Ishikawa (cell line): ENCODE measurements around the gene LRRC1.

Source experiments
- CEBPB ChIP-seq: IDR thresholded peaks from 2 replicates; pipeline ENCODE4 v1.6.1; 2012
- CREB1 ChIP-seq: IDR thresholded peaks from 2 replicates; pipeline ENCODE4 v1.6.1; 2012; ENCODE audit warnings: low read depth
- EGR1 ChIP-seq: IDR thresholded peaks from 2 replicates; pipeline ENCODE4 v1.6.1; 2012
- EP300 ChIP-seq: IDR thresholded peaks from 2 replicates; pipeline ENCODE4 v1.6.1; 2012; ENCODE audit warnings: borderline replicate concordance
- FOXM1 ChIP-seq: IDR thresholded peaks from 2 replicates; pipeline ENCODE4 v1.6.1; 2012; ENCODE audit warnings: low read depth, borderline replicate concordance
- MAX ChIP-seq: IDR thresholded peaks from 2 replicates; pipeline ENCODE4 v1.6.1; 2012
- NFIC ChIP-seq: IDR thresholded peaks from 2 replicates; pipeline ENCODE4 v1.6.1; 2012
- RAD21 ChIP-seq: IDR thresholded peaks from 2 replicates; pipeline ENCODE4 v1.6.1; 2012; ENCODE audit warnings: low read depth
- REST ChIP-seq: IDR thresholded peaks from 2 replicates; pipeline ENCODE4 v1.6.1; 2012; ENCODE audit warnings: low read depth, mild to moderate bottlenecking
- TCF12 ChIP-seq: IDR thresholded peaks from 2 replicates; pipeline ENCODE4 v1.6.1; 2012; ENCODE audit warnings: low read depth
- USF1 ChIP-seq: IDR thresholded peaks from 2 replicates; pipeline ENCODE4 v1.6.1; 2012
- YY1 ChIP-seq: IDR thresholded peaks from 2 replicates; pipeline ENCODE4 v1.6.1; 2012; ENCODE audit warnings: low read depth
- ZBTB7A ChIP-seq: IDR thresholded peaks from 2 replicates; pipeline ENCODE4 v1.6.1; 2012; ENCODE audit warnings: low read depth

GRCh38 chr6:53809691-53810090 is 14.9 kb downstream of the LRRC1 start:
- TF ChIP-seq MAX (no peak), EGR1 (no peak), EP300 (no peak), TCF12 (no peak), CEBPB (no peak), FOXM1 (no peak), RAD21 (no peak), CREB1 (no peak), REST (no peak), USF1 (no peak), ZBTB7A (no peak), YY1 (no peak), NFIC (no peak)
